ENCODE results near the gene TNXB. TPM values are rescaled to one million over a fixed set of nuclear protein-coding genes. Genes with fewer than 3 reads are reported as not detected.
A peak's percentile ranks its signal among the peaks of the same experiment; 100 is the strongest.

The TNXB gene
- total RNA-seq, 3 donors from 2014 or later = 32.9 to 109 (median 89.8) TPM

DNA sequence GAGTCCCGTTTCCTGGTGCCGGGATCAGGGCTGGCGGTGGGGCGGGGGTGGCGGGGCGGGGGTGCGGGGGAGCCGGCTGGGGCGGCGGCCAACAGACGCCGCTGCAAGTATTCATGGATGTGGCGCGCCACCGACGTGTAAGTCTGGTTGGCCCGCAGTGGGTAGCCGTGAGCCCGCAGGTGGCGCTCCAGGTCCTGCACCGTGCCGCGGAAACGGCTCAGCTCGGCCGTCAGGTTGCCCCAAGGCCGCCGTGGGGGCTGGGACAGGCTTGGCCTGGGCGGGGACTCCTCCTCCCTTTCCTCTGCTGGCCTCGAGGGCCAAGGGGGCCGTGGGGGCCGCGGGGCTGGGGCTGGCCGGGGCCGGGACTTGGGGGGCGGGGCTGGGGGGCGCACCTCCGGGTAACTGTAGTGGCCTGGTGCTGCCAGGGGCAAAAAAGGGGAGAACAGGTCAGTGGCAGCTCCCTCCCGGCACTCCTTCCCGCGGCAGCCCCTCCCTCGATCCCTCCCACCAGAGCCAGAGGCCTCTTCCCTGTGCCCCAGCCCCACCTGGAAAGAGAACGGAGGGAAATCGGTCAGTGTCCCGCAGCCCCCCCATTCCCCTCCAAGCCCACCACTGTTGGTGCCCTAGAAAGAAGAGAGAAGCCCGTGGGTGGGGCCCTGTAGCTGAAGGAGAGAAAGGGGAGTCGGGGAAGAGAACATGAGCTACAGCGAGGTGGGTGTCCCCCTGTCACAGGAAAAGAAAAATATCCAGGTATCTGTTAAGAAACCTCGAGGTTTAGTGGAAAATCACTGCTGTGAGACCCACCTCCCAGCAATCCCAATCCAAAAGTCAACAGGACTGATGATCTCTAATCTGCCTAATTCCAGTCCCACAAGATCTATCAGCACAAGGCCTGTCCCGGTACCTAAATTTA is 21.3 kb downstream of the TNXB start:
- peak overlapping the region; percentile 67 to 94 for H3K27ac ChIP-seq
- no peaks in the 10 kb centered on the region for H3K36me3 ChIP-seq
- H3K27me3 ChIP-seq = no peaks in the 10 kb centered on the region
- DNase-seq (ENCODE audit: low spot score in 2 of 2) = peak; percentile 56 to 83
- TF ChIP-seq POLR2AphosphoS5 (IDR thresholded peaks at IDR 0.05) (peak in 1 of 3 donors; percentile 39), POLR2A (IDR thresholded peaks at IDR 0.05) (no peak)
- TF ChIP-seq, protein P1, sequence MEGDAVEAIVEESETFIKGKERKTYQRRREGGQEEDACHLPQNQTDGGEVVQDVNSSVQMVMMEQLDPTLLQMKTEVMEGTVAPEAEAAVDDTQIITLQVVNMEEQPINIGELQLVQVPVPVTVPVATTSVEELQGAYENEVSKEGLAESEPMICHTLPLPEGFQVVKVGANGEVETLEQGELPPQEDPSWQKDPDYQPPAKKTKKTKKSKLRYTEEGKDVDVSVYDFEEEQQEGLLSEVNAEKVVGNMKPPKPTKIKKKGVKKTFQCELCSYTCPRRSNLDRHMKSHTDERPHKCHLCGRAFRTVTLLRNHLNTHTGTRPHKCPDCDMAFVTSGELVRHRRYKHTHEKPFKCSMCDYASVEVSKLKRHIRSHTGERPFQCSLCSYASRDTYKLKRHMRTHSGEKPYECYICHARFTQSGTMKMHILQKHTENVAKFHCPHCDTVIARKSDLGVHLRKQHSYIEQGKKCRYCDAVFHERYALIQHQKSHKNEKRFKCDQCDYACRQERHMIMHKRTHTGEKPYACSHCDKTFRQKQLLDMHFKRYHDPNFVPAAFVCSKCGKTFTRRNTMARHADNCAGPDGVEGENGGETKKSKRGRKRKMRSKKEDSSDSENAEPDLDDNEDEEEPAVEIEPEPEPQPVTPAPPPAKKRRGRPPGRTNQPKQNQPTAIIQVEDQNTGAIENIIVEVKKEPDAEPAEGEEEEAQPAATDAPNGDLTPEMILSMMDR (IDR thresholded peaks at IDR 0.05) = peak in 1 of 3 donors; percentile 35
- H3K4me1 ChIP-seq = no peaks in the 10 kb centered on the region
- no peaks in the 10 kb centered on the region for H3K9me3 ChIP-seq
- intact Hi-C loops (cut with DNase I; ENCODE audit: low total_unique reads) = no loop called here
- H3K4me3 ChIP-seq = peak overlapping the region; percentile 8 to 44 (median 33)

DNA sequence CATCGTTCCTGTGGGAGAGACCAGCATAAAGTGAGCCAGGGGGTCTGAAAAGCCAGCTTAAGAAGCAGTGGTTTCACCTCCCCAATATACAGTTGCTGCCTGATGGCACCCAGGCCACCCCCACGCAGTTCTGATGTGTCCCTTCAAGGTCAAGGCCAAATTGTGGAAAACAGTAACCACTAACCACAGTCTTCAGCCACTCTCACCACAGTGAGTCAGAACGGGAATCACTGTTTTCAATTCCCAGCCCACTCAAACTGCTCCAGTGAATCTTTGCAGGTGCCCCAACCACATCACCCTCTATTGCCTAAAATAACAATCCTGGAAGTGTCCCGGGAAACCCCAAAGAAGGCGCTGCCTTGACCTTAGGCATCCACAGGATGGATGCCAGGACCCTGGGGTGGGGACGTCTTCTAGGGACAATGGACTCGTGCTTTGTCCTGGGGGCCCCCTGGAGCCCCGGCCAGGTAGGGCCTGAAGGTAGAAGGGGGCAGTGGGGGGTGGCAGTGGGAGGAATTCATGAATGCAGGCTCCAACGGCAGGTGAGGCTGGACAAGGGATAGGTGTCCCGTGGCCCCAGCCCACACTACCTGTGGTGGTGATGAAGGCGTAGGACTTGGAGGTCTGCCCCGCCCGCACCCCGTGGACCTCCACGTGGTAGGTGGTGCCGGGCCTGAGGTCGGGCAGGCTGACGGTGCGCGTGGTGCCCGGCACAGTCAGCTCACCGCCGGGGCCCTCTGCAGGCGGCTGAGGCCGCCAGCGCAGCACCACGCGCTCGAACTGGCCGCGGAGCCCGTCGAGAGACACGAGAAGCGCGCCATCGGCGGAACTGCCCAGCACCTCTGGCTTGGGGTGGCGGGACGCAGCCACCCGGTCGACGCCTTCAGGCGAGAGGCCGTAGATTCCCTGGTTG is 22.2 kb downstream of the TNXB start:
- no peaks in the 10 kb centered on the region for H3K36me3 ChIP-seq
- TF ChIP-seq POLR2AphosphoS5 (IDR thresholded peaks at IDR 0.05) (no peak), POLR2A (IDR thresholded peaks at IDR 0.05) (peak; percentile 0)
- TF ChIP-seq, protein P1 (IDR thresholded peaks at IDR 0.05) = no peak
- no peaks in the 10 kb centered on the region for H3K9me3 ChIP-seq
- intact Hi-C loops (cut with DNase I; ENCODE audit: low total_unique reads) = no loop called here
- no peak for DNase-seq (ENCODE audit: low spot score in 2 of 2)
- H3K27ac ChIP-seq = peak overlapping the region; percentile 67 to 94
- H3K4me3 ChIP-seq = peak overlapping the region in 2 of 3 donors; percentile 33 to 44
- H3K4me1 ChIP-seq = no peaks in the 10 kb centered on the region
- no peaks in the 10 kb centered on the region for H3K27me3 ChIP-seq

DNA sequence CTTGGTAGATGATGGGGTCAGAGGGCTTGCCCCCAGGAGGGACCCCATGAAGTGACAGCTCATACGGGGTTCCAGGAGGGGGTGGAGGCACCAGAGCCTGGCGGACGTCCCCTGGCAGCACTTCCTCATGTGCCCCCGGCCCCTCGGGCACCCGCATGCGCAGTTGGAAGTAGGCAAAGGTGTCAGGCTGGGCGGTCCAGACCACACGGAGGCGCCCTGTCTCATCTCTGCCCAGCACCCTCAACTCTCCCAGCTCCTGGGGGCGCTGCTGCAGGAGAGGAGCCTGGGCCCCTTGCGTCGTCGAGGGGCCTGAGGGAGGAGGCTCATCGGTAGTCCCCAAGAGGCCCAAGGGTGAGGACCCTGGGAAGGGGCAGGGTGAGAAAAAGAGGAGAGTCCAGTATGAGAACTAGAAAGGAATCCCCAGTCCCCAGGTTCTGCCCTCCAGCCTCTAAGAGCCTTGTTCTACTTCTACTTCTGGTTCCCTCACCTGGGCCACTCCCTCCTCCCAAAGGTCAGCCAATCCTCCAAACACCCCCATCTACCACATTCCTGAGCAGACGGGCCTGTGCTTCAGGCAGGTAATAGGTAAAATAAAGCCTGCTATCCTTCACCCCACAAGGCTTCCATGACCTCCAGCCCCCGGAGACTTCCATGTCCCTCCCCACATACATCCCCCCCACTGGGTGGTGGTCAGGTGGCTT is 23.2 kb downstream of the TNXB start:
- Histone ChIP-seq H3K27me3 (no peaks in the 10 kb centered on the region), H3K36me3 (no peaks in the 10 kb centered on the region), H3K4me1 (no peaks in the 10 kb centered on the region), H3K9me3 (no peaks in the 10 kb centered on the region), H3K27ac (peak overlapping the region; percentile 67 to 94), H3K4me3 (no peak overlapping the region)
- intact Hi-C loops (cut with DNase I; ENCODE audit: low total_unique reads) = no loop called here
- TF ChIP-seq POLR2AphosphoS5 (IDR thresholded peaks at IDR 0.05) = no peak
- TF ChIP-seq POLR2A (IDR thresholded peaks at IDR 0.05) = no peak
- TF ChIP-seq, protein P1 (IDR thresholded peaks at IDR 0.05) = no peak
- no peak for DNase-seq (ENCODE audit: low spot score in 2 of 2)

DNA sequence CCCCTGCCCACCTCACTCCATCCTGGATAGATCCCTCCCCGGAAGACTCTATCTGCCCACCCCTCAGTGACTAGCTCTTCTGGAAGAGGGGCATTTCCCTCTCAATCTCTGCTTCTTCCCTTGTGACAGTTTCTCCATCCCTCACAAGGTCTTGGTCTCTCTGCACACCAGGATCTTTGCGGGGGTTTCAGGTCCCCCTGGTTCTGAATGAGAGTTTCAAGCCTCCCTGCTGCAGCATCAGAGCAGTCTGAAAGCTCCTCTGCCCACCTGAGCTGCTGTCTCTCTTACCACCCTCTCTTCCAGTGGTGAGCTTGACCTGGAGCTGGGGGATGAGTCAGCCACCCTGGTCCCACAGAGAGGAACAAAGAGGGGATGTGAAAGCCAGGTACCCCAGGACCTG is 24.4 kb downstream of the TNXB start:
- Histone ChIP-seq H3K4me1 (no peaks in the 10 kb centered on the region), H3K36me3 (no peaks in the 10 kb centered on the region), H3K4me3 (no peak overlapping the region), H3K27me3 (no peaks in the 10 kb centered on the region), H3K27ac (peak overlapping the region in 1 of 2 donors; percentile 94), H3K9me3 (no peaks in the 10 kb centered on the region)
- TF ChIP-seq POLR2AphosphoS5 (IDR thresholded peaks at IDR 0.05) (no peak), POLR2A (IDR thresholded peaks at IDR 0.05) (no peak)
- TF ChIP-seq, protein P1 (IDR thresholded peaks at IDR 0.05) = no peak
- no peak for DNase-seq (ENCODE audit: low spot score in 2 of 2)
- intact Hi-C loops (cut with DNase I; ENCODE audit: low total_unique reads) = no loop called here
